ENCODE results near the gene GTPBP6. TPM values are rescaled to one million over a fixed set of nuclear protein-coding genes. Genes with fewer than 3 reads are reported as not detected.

Gene GTPBP6
- polyA plus RNA-seq, 1 experiment: 15.5 TPM

- POLR2A ChIA-PET: no interaction called here
- CTCF ChIA-PET: no interaction called here
- Histone ChIP-seq H3K9me3 (ENCODE audit: control insufficient read depth, insufficient read depth, low read length) (peaks cover 62% of the 10 kb centered on the region), H3K27ac (ENCODE audit: low read depth, low read length) (no peak overlapping the region), H3K27me3 (ENCODE audit: control insufficient read depth, insufficient read depth, low read length) (no peaks in the 10 kb centered on the region), H3K4me3 (ENCODE audit: low read depth, low read length) (no peak overlapping the region)
- no peak for TF ChIP-seq CTCF (IDR thresholded peaks at IDR 0.05; ENCODE audit: low read depth, low read length)
- DNase-seq (ENCODE audit: low read depth, low spot score): no peak
Observed at GRCh38 chrX:358651-359143, 40.1 kb upstream of the GTPBP6 start.

GRCh38 chrX:357693-358471 is 39.3 kb upstream of the GTPBP6 start:
- ChIA-PET POLR2A (no interaction called here), CTCF (no interaction called here)
- no peak for DNase-seq (ENCODE audit: low read depth, low spot score)
- Histone ChIP-seq H3K27ac (ENCODE audit: low read depth, low read length) (peak overlapping the region; percentile 2), H3K9me3 (ENCODE audit: control insufficient read depth, insufficient read depth, low read length) (peaks cover 54% of the 10 kb centered on the region), H3K4me3 (ENCODE audit: low read depth, low read length) (no peak overlapping the region), H3K27me3 (ENCODE audit: control insufficient read depth, insufficient read depth, low read length) (no peaks in the 10 kb centered on the region)
- no peak for TF ChIP-seq CTCF (IDR thresholded peaks at IDR 0.05; ENCODE audit: low read depth, low read length)

GRCh38 chrX:357035-357692 is 38.6 kb upstream of the GTPBP6 start:
- peaks cover 47% of the 10 kb centered on the region for H3K9me3 ChIP-seq (ENCODE audit: control insufficient read depth, insufficient read depth, low read length)
- ChIA-PET CTCF (no interaction called here), POLR2A (no interaction called here)
- DNase-seq (ENCODE audit: low read depth, low spot score): no peak
- H3K27me3 ChIP-seq (ENCODE audit: control insufficient read depth, insufficient read depth, low read length): no peaks in the 10 kb centered on the region
- no peak for TF ChIP-seq CTCF (IDR thresholded peaks at IDR 0.05; ENCODE audit: low read depth, low read length)
- H3K27ac ChIP-seq (ENCODE audit: low read depth, low read length): no peak overlapping the region
- no peak overlapping the region for H3K4me3 ChIP-seq (ENCODE audit: low read depth, low read length)

GRCh38 chrX:356385-357034 is 37.9 kb upstream of the GTPBP6 start:
- Histone ChIP-seq H3K27ac (ENCODE audit: low read depth, low read length) (no peak overlapping the region), H3K27me3 (ENCODE audit: control insufficient read depth, insufficient read depth, low read length) (no peaks in the 10 kb centered on the region), H3K4me3 (ENCODE audit: low read depth, low read length) (no peak overlapping the region), H3K9me3 (ENCODE audit: control insufficient read depth, insufficient read depth, low read length) (peaks cover 40% of the 10 kb centered on the region)
- ChIA-PET POLR2A (no interaction called here), CTCF (no interaction called here)
- no peak for TF ChIP-seq CTCF (IDR thresholded peaks at IDR 0.05; ENCODE audit: low read depth, low read length)
- peak; percentile 8 for DNase-seq (ENCODE audit: low read depth, low spot score)
